ENCODE data around the gene NBEA. TPM values are rescaled to one million over a fixed set of nuclear protein-coding genes. Genes with fewer than 3 reads are reported as not detected.

Gene NBEA
- total RNA-seq, 1 experiment from 2014 or later = 3.3 TPM

DNA sequence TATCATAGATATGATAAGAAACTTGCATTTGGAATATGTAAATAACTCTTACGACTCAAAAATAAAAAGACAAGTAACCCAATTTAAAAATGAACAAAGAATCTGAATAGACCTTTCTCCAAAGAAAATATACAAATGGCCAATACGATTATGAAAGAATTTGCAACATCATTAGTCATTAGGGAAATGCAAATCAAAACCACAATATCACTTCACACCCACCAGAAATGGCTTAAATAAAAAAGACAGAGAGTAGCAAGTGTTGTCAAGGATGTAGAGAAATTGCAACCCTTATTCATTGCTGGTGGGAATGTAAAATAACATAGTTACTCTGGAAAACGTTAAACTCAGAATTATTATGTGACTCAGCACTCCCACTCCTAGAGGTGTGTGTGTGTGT, 761.0 kb downstream of the NBEA start:
- intact Hi-C loops (cut with micrococcal nuclease) = no loop called here
- peaks cover 29% of the 10 kb centered on the region for H3K9me3 Mint-ChIP-seq (ENCODE audit: unreplicated experiment)
- CTCF ChIA-PET = no interaction called here
- H3K4me3 Mint-ChIP-seq (ENCODE audit: unreplicated experiment) = no peak overlapping the region
- BruUV-seq (replicated peaks) = no TSS peak
- DNase-seq (ENCODE audit: unreplicated experiment) = no peak
- POLR2A ChIA-PET = no interaction called here
- H3K27me3 Mint-ChIP-seq (ENCODE audit: insufficient read depth, unreplicated experiment) = no peaks in the 10 kb centered on the region
- H3K4me1 Mint-ChIP-seq (ENCODE audit: insufficient read depth, unreplicated experiment) = no peaks in the 10 kb centered on the region
- no peak overlapping the region for H3K27ac Mint-ChIP-seq (ENCODE audit: low read depth, unreplicated experiment)
- H3K36me3 Mint-ChIP-seq (ENCODE audit: insufficient read depth, unreplicated experiment) = no peaks in the 10 kb centered on the region
- TF ChIP-seq, protein P1, sequence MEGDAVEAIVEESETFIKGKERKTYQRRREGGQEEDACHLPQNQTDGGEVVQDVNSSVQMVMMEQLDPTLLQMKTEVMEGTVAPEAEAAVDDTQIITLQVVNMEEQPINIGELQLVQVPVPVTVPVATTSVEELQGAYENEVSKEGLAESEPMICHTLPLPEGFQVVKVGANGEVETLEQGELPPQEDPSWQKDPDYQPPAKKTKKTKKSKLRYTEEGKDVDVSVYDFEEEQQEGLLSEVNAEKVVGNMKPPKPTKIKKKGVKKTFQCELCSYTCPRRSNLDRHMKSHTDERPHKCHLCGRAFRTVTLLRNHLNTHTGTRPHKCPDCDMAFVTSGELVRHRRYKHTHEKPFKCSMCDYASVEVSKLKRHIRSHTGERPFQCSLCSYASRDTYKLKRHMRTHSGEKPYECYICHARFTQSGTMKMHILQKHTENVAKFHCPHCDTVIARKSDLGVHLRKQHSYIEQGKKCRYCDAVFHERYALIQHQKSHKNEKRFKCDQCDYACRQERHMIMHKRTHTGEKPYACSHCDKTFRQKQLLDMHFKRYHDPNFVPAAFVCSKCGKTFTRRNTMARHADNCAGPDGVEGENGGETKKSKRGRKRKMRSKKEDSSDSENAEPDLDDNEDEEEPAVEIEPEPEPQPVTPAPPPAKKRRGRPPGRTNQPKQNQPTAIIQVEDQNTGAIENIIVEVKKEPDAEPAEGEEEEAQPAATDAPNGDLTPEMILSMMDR (IDR thresholded peaks at IDR 0.05; ENCODE audit: unreplicated experiment) = no peak

DNA sequence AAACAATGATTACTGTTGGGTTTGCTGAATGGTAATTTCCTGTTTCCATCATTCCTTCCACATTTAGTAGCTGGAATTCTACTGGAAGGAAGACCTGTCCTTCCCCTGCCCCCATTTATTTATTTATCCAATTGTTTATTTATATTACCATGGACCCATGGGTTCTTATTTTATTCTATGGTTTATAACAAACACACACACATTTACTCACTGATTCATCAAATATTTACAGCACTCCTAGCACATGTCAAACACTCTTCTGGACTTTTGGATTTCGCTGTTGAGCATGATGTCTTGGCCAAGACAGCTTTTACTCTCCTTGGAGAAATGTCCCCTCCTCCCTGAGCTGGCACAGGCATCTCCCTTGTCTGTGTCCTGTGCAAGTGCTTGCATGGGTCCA, 762.3 kb downstream of the NBEA start:
- ChIA-PET CTCF (interaction anchor here (0.6 kb wide), 1 partner anchor 172 kb away, joined by 3 read pairs; no protein-coding TSS in a partner anchor), POLR2A (no interaction called here)
- DNase-seq (ENCODE audit: unreplicated experiment) = no peak
- no peaks in the 10 kb centered on the region for H3K4me1 Mint-ChIP-seq (ENCODE audit: insufficient read depth, unreplicated experiment)
- no peak overlapping the region for H3K27ac Mint-ChIP-seq (ENCODE audit: low read depth, unreplicated experiment)
- no peak overlapping the region for H3K4me3 Mint-ChIP-seq (ENCODE audit: unreplicated experiment)
- intact Hi-C loops (cut with micrococcal nuclease) = no loop called here
- H3K36me3 Mint-ChIP-seq (ENCODE audit: insufficient read depth, unreplicated experiment) = no peaks in the 10 kb centered on the region
- TF ChIP-seq, protein P1 (IDR thresholded peaks at IDR 0.05; ENCODE audit: unreplicated experiment) = no peak
- peaks cover 29% of the 10 kb centered on the region for H3K9me3 Mint-ChIP-seq (ENCODE audit: unreplicated experiment)
- no peaks in the 10 kb centered on the region for H3K27me3 Mint-ChIP-seq (ENCODE audit: insufficient read depth, unreplicated experiment)
- BruUV-seq (replicated peaks) = no TSS peak

DNA sequence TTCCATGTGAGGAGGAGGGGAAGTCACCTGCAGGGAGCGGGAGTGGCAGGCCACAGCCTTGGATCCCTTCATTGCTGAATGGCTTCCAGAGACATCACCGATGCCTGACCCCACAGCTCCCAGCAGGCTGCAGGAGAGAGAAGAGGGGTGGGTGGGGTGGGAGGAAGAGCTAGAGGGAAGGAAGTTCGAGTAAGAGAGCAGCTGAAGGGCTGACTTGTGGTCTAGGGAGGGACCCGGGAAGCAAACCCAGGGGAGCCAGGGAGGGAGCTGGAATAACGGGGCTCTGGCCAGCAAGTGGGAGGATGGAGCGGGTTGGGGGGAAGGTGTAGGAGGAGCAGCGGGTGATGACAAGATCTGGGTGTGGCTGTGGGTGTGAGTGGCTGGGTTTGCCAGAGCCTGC, 764.2 kb downstream of the NBEA start:
- DNase-seq (ENCODE audit: unreplicated experiment) = no peak
- H3K27me3 Mint-ChIP-seq (ENCODE audit: insufficient read depth, unreplicated experiment) = no peaks in the 10 kb centered on the region
- no peak overlapping the region for H3K4me3 Mint-ChIP-seq (ENCODE audit: unreplicated experiment)
- CTCF ChIA-PET = interaction anchor here (0.6 kb wide), 1 partner anchor 248 kb away, joined by 3 read pairs; no protein-coding TSS in a partner anchor
- TF ChIP-seq, protein P1 (IDR thresholded peaks at IDR 0.05; ENCODE audit: unreplicated experiment) = no peak
- BruUV-seq (replicated peaks) = no TSS peak
- H3K27ac Mint-ChIP-seq (ENCODE audit: low read depth, unreplicated experiment) = no peak overlapping the region
- H3K4me1 Mint-ChIP-seq (ENCODE audit: insufficient read depth, unreplicated experiment) = no peaks in the 10 kb centered on the region
- no peaks in the 10 kb centered on the region for H3K36me3 Mint-ChIP-seq (ENCODE audit: insufficient read depth, unreplicated experiment)
- POLR2A ChIA-PET = no interaction called here
- intact Hi-C loops (cut with micrococcal nuclease) = no loop called here
- H3K9me3 Mint-ChIP-seq (ENCODE audit: unreplicated experiment) = peaks cover 29% of the 10 kb centered on the region

DNA sequence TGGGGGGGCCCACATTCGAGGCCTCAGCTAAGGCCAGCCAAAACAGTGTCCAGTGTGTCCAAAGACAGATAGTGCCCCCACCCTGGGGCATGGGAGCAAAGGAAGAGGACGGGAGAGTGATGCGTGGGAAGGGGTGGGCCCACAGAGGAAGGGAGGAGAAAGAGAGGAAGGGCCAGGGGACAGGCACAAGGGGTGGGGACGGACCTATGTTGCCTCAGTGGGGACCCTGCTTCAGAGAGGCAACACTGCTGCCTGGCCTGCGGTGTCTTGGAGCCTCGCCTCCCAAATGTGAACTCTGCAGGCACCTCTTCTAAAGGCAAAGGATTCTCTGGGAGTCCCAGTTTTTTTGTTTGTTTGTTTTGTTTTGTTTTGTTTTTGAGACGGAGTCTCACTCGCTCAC, 764.7 kb downstream of the NBEA start:
- intact Hi-C loops (cut with micrococcal nuclease) = no loop called here
- no peak for DNase-seq (ENCODE audit: unreplicated experiment)
- ChIA-PET CTCF (interaction anchor here (0.6 to 0.7 kb wide), 2 partner anchors 32 to 248 kb away, joined by 3 read pairs; no protein-coding TSS in a partner anchor), POLR2A (no interaction called here)
- Mint-ChIP-seq H3K9me3 (ENCODE audit: unreplicated experiment) (peaks cover 27% of the 10 kb centered on the region), H3K4me1 (ENCODE audit: insufficient read depth, unreplicated experiment) (no peaks in the 10 kb centered on the region), H3K36me3 (ENCODE audit: insufficient read depth, unreplicated experiment) (no peaks in the 10 kb centered on the region), H3K27me3 (ENCODE audit: insufficient read depth, unreplicated experiment) (no peaks in the 10 kb centered on the region), H3K27ac (ENCODE audit: low read depth, unreplicated experiment) (no peak overlapping the region), H3K4me3 (ENCODE audit: unreplicated experiment) (no peak overlapping the region)
- BruUV-seq (replicated peaks) = no TSS peak
- TF ChIP-seq, protein P1 (IDR thresholded peaks at IDR 0.05; ENCODE audit: unreplicated experiment) = no peak

All from MCF 10A (cell line).